Gastroesophageal sphincter (tissue), 3 donors: ENCODE results near the gene PPBP.

ENCODE experiments used
- CTCF ChIP-seq, 4 experiments: fragments of 200-600 bp in 2 of 4; fragments of 450-650 bp in 2 of 4; sonication (generic) in 1 of 4; IDR thresholded peaks; one replicate each; pipeline ENCODE4 v1.5.1; 2017 to 2019; ENCODE audit warnings: antibody characterized with exemption in 4 of 4, mild to moderate bottlenecking in 2 of 4, moderate library complexity in 2 of 4
- EP300 ChIP-seq: sonication (generic); formaldehyde crosslinking; IDR thresholded peaks from one replicate; pipeline ENCODE4 v1.6.1; 2017; ENCODE audit warnings: antibody characterized with exemption, mild to moderate bottlenecking
- POLR2A ChIP-seq, 2 donors: fragments of 450-650 bp; IDR thresholded peaks; one replicate each; pipeline ENCODE4 v1.6.1; 2017; ENCODE audit warnings: antibody characterized with exemption in 2 of 2, mild to moderate bottlenecking in 2 of 2, moderate library complexity in 1 of 2

DNA sequence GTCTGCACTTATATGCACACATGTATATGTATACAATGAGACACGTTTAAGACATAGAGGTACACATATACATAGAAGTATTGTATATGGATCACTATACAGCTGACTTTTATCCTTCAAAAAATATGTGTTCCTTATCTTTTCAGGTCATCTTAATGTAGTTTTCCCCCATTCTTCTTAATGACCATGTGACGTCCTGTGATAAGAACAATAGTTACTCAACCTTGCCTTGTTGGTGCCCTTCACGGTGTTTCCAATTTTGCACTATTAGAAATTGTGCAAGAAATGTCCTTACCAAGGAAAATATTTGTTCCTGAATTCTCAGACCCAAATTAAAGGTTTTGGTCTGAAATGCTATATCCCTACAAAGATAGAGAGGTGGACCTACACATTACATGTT lies 1.0 kb upstream of the PPBP start:
- TF ChIP-seq CTCF (IDR thresholded peaks at IDR 0.05) (no peak), POLR2A (IDR thresholded peaks at IDR 0.05) (no peak), EP300 (no peak)
